Cardiac septum (tissue), 1 donor: ENCODE results near the gene C2orf42. TPM values are rescaled to one million over a fixed set of nuclear protein-coding genes. Genes with fewer than 3 reads are reported as not detected.
A peak's percentile ranks its signal among the peaks of the same experiment; 100 is the strongest.
"Not testable (repeated sequence)": the region's sequence is repeated elsewhere in the genome, so short reads cannot be mapped to it uniquely, and the experiment has no call there.

ENCODE experiments used
- DNase-seq: peaks from one replicate; pipeline ENCODE4 v3.0.0-alpha.2; 2020; ENCODE audit warnings: low spot score
- intact Hi-C: fragments of 100-400 bp; cut with DNase I; formaldehyde crosslinking; loops from one replicate; pipeline ENCODE4 v1.14.0; 2022
- total RNA-seq: library from RNA; stranded (reverse); fragmentation: NEBNext Ultra II Directional; extraction: Animal tissue kit (Norgen Biotek cat#: 25700); gene quantifications from one replicate; pipeline ENCODE4 v1.2.1, GENCODE V29; 2021
- donor health status: DM: no; HTN: no; CAD: no.

C2orf42 gene
- total RNA-seq, 1 donor from 2014 or later: 12.3 TPM

- intact Hi-C loops: no loop called here
- no peak for DNase-seq
Observed at GRCh38 chr2:70182689-70183088, 8.1 kb downstream of the C2orf42 start.

GRCh38 chr2:70181363-70181956, 9.4 kb downstream of the C2orf42 start:
- intact Hi-C loops: no loop called here

GRCh38 chr2:70173520-70173919, 17.3 kb downstream of the C2orf42 start:
- no peak for DNase-seq
- intact Hi-C loops: no loop called here

More at GRCh38 chr2:70181363-70181956, 9.4 kb downstream of the C2orf42 start:
- DNase-seq: no peak

- DNase-seq, intact Hi-C loops: not testable (repeated sequence)
Observed at GRCh38 chr2:70169654-70170245, 21.1 kb downstream of the C2orf42 start.

DNA sequence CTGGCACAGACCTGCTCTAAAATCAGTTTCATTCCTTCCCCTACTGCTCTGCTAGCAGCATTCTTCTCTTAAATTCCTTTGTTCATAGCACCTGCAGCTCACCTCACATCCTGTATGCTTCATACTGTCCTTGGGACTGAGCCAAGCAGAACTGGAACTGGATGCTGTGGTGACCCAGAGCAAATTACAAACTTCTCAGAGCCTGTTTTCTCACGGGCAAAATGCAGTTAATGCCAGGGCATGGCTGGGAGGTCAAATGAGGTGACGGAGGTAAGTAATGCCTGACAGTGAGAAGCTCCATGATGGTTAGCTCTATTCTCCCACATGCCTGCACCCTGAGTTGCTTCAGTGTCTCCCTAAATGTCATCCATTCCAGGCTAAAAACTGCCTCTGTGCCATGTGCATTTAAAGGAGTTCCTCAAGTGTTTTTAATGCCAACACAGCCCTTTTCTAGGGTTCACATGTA, 29.7 kb downstream of the C2orf42 start:
- DNase-seq: no peak
- intact Hi-C loops: no loop called here

GRCh38 chr2:70160545-70160944, 30.3 kb downstream of the C2orf42 start:
- no peak for DNase-seq
- intact Hi-C loops: no loop called here

DNA sequence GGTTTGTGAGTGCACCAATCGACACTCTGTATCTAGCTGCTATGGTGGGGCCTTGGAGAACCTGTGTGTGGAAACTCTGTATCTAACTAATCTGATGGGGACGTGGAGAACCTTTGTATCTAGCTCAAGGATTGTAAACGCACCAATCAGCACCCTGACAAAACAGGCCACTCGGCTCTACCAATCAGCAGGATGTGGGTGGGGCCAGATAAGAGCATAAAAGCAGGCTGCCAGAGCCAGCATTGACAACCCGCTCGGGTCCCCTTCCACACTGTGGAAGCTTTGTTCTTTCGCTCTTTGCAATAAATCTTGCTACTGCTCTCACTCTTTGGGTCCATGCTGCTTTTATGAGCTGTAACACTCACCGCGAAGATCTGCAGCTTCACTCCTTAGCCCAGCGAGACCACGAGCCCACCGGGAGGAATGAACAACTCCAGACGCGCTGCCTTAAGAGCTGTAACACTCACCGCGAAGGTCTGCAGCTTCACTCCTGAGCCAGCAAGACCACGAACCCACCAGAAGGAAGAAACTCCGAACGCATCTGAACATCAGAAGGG, 41.6 kb downstream of the C2orf42 start:
- intact Hi-C loops: loop anchor here (10.0 kb wide), 1 partner anchor 324 kb away; the partner anchor contains the start of gene GMCL1

GRCh38 chr2:70148211-70148760, 42.5 kb downstream of the C2orf42 start:
- not testable (repeated sequence) for DNase-seq
- intact Hi-C loops: loop anchor here (10.0 kb wide), 1 partner anchor 323 kb away; the partner anchor contains the start of gene GMCL1

More for the DNA sequence above, 41.6 kb downstream of the C2orf42 start:
- DNase-seq: not testable (repeated sequence)

DNA sequence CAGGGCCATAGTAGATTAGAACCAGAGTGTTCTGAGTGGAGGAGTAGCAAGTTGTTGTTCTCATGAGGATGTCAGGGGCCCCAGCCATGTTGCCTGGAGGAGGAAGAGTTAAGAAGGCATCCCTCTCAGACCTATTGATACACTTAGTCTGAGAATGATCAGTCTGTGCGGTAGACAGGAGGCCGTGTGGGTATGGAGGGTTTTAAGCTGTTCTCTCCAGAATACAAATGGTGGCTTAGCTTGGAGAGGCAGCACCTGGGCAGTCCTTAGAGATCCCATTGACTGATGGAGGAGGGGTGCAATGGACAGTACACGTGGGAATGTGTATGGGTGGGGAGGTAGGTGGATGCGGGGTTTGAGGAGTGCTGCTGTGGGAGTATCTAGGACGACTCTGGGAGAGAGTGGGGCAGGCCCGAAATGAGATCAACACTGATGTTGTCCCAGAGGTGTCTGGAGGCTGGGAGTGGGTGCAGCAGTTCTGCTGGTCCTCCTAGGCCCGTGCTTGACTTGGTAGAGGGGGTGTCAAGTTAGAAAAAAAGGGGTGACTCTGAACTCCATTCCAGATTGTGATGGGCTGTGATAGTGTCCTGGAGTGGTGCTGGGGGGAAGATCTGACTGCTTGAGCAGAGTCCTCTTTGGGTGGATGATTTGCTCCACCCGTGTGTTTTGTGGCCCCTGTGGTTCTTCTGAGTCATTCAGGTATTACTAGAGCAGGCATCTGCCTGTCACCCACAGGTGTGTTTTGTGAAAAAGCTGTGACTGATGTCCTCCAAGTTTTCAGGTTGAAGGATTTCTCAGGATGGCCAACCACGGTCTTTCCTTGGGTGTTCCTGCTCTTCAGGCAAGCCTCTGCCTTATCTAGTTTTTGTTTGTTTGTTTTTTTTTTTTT, 44.7 kb downstream of the C2orf42 start:
- no peak for DNase-seq
- intact Hi-C loops: loop anchor here (10.0 kb wide), 1 partner anchor 321 kb away; the partner anchor contains the start of gene GMCL1

DNA sequence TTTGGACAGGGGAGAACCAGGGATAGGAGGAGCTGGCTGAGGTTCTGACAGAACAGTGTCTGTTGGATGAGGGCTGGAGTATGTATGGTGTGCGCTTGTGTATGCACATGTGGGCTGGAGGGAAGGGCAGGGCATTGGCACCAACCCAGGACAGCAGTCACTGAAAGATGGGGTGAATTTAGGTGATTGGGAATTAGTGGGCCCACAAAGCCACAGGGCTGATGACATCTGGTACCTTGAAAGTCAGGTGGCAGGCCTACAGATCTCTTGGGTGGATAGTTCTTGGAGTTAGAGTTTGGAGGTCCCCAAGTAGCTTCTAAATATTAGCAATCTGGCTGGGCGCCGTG, 45.7 kb downstream of the C2orf42 start:
- intact Hi-C loops: loop anchor here (10.0 kb wide), 1 partner anchor 320 kb away; the partner anchor contains the start of gene GMCL1
- no peak for DNase-seq

DNA sequence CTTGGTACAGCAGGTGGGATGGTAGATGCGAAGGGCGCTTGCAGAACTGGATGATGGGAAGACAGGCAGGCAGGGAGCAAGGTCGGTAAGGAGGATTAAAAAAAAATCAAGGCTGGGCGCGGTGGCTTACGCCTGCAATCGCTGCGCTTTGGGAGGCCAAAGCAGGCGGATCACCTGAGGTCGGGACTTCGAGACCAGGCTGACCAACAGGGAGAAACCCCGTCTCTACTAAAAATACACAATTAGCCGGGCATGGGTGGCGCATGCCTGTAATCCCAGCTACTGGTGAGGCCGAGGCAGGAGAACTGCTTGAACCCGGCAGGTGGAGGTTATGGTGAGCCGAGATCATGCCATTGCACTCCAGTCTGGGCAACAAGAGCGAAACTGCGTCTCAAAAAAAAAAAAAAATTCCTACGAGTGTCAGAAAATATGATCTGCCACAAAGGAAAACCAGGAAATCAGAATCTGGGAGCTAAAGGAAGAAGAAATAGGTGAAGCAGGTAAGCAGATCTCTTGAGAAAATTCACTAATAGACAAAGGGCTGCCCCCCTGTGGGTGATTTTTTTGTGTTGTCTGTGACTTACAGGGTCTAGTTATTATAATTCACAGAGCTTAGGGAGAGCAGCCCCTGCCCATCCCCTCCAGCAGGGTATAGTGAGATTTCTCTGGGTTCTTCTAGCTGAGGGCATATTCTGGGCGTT, 46.2 kb downstream of the C2orf42 start:
- intact Hi-C loops: loop anchor here (10.0 kb wide), 1 partner anchor 320 kb away; the partner anchor contains the start of gene GMCL1
- no peak for DNase-seq

- peak; percentile 76 for DNase-seq
- intact Hi-C loops: loop anchor here (2.0 to 10.0 kb wide), 2 partner anchors 47 to 319 kb away; partner anchors contain the start of genes C2orf42 and GMCL1
Observed at GRCh38 chr2:70143314-70144150, 47.3 kb downstream of the C2orf42 start.

- intact Hi-C loops: loop anchor here (1.0 to 10.0 kb wide), 4 partner anchors 48 to 318 kb away; partner anchors contain the start of genes C2orf42 and GMCL1
- DNase-seq: peak; percentile 99
Observed at GRCh38 chr2:70142590-70143313, 48.1 kb downstream of the C2orf42 start.

GRCh38 chr2:70141902-70142589, 48.8 kb downstream of the C2orf42 start:
- intact Hi-C loops: loop anchor here (1.0 to 10.0 kb wide), 4 partner anchors 49 to 317 kb away; partner anchors contain the start of genes C2orf42 and GMCL1
- DNase-seq: peak; percentile 86

DNA sequence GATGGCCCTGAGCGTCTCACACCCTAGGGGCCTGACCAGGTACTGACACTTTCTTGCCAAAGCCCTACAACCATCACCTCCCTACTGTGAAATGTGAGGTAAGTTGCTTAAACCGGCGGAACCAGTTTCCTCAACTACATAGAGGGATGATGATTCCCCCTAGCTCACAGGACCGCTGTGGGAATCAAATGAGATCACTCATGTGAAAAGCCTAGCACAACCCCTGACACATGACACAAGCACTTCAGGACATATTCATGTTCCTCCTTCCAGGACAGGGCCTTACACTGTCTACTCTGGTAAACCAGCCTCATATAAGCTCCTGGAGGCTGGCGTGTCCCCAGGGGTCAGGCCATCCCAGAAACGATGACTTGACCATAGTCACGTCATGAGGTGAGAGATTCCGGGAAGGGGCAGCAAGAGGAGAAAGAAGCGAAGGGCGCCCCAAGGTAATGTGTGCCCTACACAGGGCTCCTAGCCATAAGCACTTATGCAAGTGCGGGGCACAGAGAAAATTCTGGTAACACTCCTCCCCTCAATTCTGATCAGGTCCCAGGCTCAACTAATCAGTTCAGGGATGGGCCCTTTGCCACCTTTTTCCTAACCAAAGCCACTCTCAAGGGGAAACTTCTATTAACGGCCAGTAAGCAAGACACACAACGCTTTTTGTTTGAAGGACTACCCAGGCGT, 49.5 kb downstream of the C2orf42 start:
- intact Hi-C loops: loop anchor here (10.0 kb wide), 1 partner anchor 317 kb away; the partner anchor contains the start of gene GMCL1
- peak; percentile 79 for DNase-seq

- no peak for DNase-seq
- intact Hi-C loops: loop anchor here (10.0 kb wide), 1 partner anchor 316 kb away; the partner anchor contains the start of gene GMCL1
Observed at GRCh38 chr2:70140791-70141211, 50.0 kb downstream of the C2orf42 start.
